ENCODE data around the gene PCED1B.

The PCED1B gene

GRCh38 chr12:47225356-47225755, 145.9 kb downstream of the PCED1B start:
- no peaks in the 10 kb centered on the region for H3K27me3 ChIP-seq (ENCODE audit: insufficient read depth, low read length, poor library complexity)

DNA sequence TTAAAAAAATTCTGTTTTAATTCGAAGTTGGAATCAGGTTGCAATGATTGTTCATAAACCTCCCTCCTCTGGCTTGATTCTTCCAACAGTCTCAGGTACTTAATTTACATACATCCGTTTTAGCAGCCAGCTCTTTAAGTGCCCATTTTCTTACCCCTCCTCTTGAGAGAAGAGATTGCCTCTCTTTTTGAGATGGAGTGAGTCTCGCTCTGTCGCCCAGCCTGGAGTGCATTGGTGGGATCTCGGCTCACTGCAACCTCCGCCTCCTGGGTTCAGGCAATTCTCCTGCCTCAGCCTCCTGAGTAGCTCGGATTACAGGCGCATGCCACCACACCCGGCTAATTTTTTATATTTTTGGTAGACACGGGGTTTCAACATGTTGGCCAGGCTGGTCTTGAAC, 146.8 kb downstream of the PCED1B start:
- H3K18ac ChIP-seq (ENCODE audit: low read length) = peak overlapping the region; percentile 96
- no peaks in the 10 kb centered on the region for H3K79me2 ChIP-seq (ENCODE audit: control insufficient read depth, insufficient read depth, low read length)
- H3K4me2 ChIP-seq (ENCODE audit: low read length) = no peak overlapping the region
- peaks cover 5% of the 10 kb centered on the region for H3K4me1 ChIP-seq (ENCODE audit: control insufficient read depth, low read depth, low read length)
- no peak overlapping the region for H2BK15ac ChIP-seq (replicated peaks; ENCODE audit: low read depth)
- H4K8ac ChIP-seq (ENCODE audit: low read depth, low read length) = no peak overlapping the region
- H3K27ac ChIP-seq (ENCODE audit: low read depth, low read length) = no peak overlapping the region
- no peak overlapping the region for H3K23ac ChIP-seq (ENCODE audit: low read length)
- WGBS (ENCODE audit: extremely low coverage, insufficient coverage, low lambda C conversion rate) = no CpG with 5 or more reads among the region's 10 CpGs
- peak; percentile 44 for DNase-seq
- no peak overlapping the region for H3K4me3 ChIP-seq (ENCODE audit: low read length)
- peak overlapping the region; percentile 55 for H3K4ac ChIP-seq (ENCODE audit: low read depth, low read length)
- peak overlapping the region; percentile 90 for H2BK120ac ChIP-seq (ENCODE audit: low read depth, low read length)
- peak overlapping the region; percentile 25 for H3K56ac ChIP-seq (ENCODE audit: low read length)
- H2BK5ac ChIP-seq (ENCODE audit: low read length) = no peak overlapping the region
- no peaks in the 10 kb centered on the region for H3K27me3 ChIP-seq (ENCODE audit: insufficient read depth, low read length, poor library complexity)
- no peak overlapping the region for H3K9ac ChIP-seq (ENCODE audit: low read length)
- no peak overlapping the region for H2AK5ac ChIP-seq (ENCODE audit: low read length)
- no peaks in the 10 kb centered on the region for H3K79me1 ChIP-seq (ENCODE audit: low read length)
- H4K5ac ChIP-seq (ENCODE audit: low read length) = no peak overlapping the region
- H3K36me3 ChIP-seq (ENCODE audit: control insufficient read depth, insufficient read depth, low read length) = no peaks in the 10 kb centered on the region

More at GRCh38 chr12:47225356-47225755, 145.9 kb downstream of the PCED1B start:
- H3K23ac ChIP-seq (ENCODE audit: low read length) = no peak overlapping the region
- no peak overlapping the region for H2BK120ac ChIP-seq (ENCODE audit: low read depth, low read length)
- no CpG with 5 or more reads among the region's 2 CpGs for WGBS (ENCODE audit: extremely low coverage, insufficient coverage, low lambda C conversion rate)
- no peak overlapping the region for H2AK5ac ChIP-seq (ENCODE audit: low read length)
- H4K5ac ChIP-seq (ENCODE audit: low read length) = no peak overlapping the region
- no peaks in the 10 kb centered on the region for H3K79me1 ChIP-seq (ENCODE audit: low read length)
- H3K27ac ChIP-seq (ENCODE audit: low read depth, low read length) = no peak overlapping the region
- H3K56ac ChIP-seq (ENCODE audit: low read length) = no peak overlapping the region
- no peak overlapping the region for H3K4me2 ChIP-seq (ENCODE audit: low read length)
- H3K4me1 ChIP-seq (ENCODE audit: control insufficient read depth, low read depth, low read length) = peaks cover 5% of the 10 kb centered on the region
- H3K9ac ChIP-seq (ENCODE audit: low read length) = no peak overlapping the region
- H3K4ac ChIP-seq (ENCODE audit: low read depth, low read length) = no peak overlapping the region
- H2BK15ac ChIP-seq (replicated peaks; ENCODE audit: low read depth) = peak overlapping the region; percentile 85
- H3K18ac ChIP-seq (ENCODE audit: low read length) = peak overlapping the region; percentile 90
- H4K8ac ChIP-seq (ENCODE audit: low read depth, low read length) = no peak overlapping the region
- no peak overlapping the region for H3K4me3 ChIP-seq (ENCODE audit: low read length)
- no peak overlapping the region for H2BK5ac ChIP-seq (ENCODE audit: low read length)
- no peak for DNase-seq
- H3K79me2 ChIP-seq (ENCODE audit: control insufficient read depth, insufficient read depth, low read length) = no peaks in the 10 kb centered on the region
- no peaks in the 10 kb centered on the region for H3K36me3 ChIP-seq (ENCODE audit: control insufficient read depth, insufficient read depth, low read length)

DNA sequence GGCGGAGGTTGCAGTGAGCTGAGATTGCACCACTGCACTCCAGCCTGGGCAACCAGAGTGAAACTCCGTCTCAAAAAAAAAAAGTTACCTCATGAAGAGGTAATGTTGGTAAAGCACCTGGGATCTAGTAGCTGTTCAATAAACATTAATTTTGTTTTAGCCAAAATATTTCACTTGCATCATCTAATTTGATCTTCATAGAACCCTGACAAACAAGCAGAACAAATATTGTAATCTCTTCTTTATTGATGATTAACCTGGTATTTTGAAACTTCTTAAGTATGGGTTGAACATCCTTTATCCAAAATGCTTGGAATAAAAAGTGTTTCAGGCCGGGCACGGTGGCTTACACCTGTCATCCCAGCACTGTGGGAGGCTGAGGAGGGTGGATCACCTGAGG, 149.4 kb downstream of the PCED1B start:
- no peak overlapping the region for H2BK120ac ChIP-seq (ENCODE audit: low read depth, low read length)
- H3K27me3 ChIP-seq (ENCODE audit: insufficient read depth, low read length, poor library complexity) = no peaks in the 10 kb centered on the region
- no peak overlapping the region for H4K8ac ChIP-seq (ENCODE audit: low read depth, low read length)
- H3K4me2 ChIP-seq (ENCODE audit: low read length) = no peak overlapping the region
- no peak overlapping the region for H3K56ac ChIP-seq (ENCODE audit: low read length)
- no peak overlapping the region for H2BK5ac ChIP-seq (ENCODE audit: low read length)
- no peak overlapping the region for H3K4ac ChIP-seq (ENCODE audit: low read depth, low read length)
- H2BK15ac ChIP-seq (replicated peaks; ENCODE audit: low read depth) = no peak overlapping the region
- H3K36me3 ChIP-seq (ENCODE audit: control insufficient read depth, insufficient read depth, low read length) = no peaks in the 10 kb centered on the region
- H3K79me2 ChIP-seq (ENCODE audit: control insufficient read depth, insufficient read depth, low read length) = no peaks in the 10 kb centered on the region
- no peak overlapping the region for H2AK5ac ChIP-seq (ENCODE audit: low read length)
- no peak overlapping the region for H3K9ac ChIP-seq (ENCODE audit: low read length)
- no peak overlapping the region for H3K23ac ChIP-seq (ENCODE audit: low read length)
- H3K79me1 ChIP-seq (ENCODE audit: low read length) = no peaks in the 10 kb centered on the region
- H4K5ac ChIP-seq (ENCODE audit: low read length) = no peak overlapping the region
- H3K4me1 ChIP-seq (ENCODE audit: control insufficient read depth, low read depth, low read length) = peaks cover 4% of the 10 kb centered on the region
- DNase-seq = no peak
- H3K4me3 ChIP-seq (ENCODE audit: low read length) = no peak overlapping the region
- no peak overlapping the region for H3K27ac ChIP-seq (ENCODE audit: low read depth, low read length)
- no peak overlapping the region for H3K18ac ChIP-seq (ENCODE audit: low read length)
- WGBS (ENCODE audit: extremely low coverage, insufficient coverage, low lambda C conversion rate) = no CpG with 5 or more reads among the region's 4 CpGs

DNA sequence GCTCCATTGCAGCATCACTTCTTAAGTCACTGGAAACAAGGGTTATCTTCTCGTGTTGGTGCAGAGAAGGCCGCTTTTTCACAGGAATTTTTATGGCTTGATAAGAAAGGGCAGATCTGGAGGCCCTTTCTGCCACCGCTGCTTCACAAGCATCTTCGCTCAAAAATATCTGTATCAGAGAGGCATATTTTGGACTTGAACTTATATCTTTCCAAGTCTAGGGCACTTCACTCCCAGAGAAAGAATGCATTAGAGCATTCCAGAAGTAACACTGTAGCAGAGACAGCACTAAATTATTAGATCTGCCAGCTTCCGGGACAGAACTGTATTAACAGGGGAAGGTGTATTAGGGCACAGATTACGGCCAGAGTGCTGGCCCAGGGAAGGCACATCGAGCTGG, 152.0 kb downstream of the PCED1B start:
- Histone ChIP-seq H4K8ac (ENCODE audit: low read depth, low read length) (no peak overlapping the region), H2BK120ac (ENCODE audit: low read depth, low read length) (no peak overlapping the region), H3K4me1 (ENCODE audit: control insufficient read depth, low read depth, low read length) (peaks cover 8% of the 10 kb centered on the region), H3K56ac (ENCODE audit: low read length) (peak overlapping the region; percentile 29), H3K4ac (ENCODE audit: low read depth, low read length) (no peak overlapping the region), H3K27me3 (ENCODE audit: insufficient read depth, low read length, poor library complexity) (no peaks in the 10 kb centered on the region), H3K27ac (ENCODE audit: low read depth, low read length) (no peak overlapping the region), H4K5ac (ENCODE audit: low read length) (no peak overlapping the region), H3K23ac (ENCODE audit: low read length) (no peak overlapping the region), H3K4me3 (ENCODE audit: low read length) (no peak overlapping the region), H2BK15ac (replicated peaks; ENCODE audit: low read depth) (no peak overlapping the region), H3K4me2 (ENCODE audit: low read length) (no peak overlapping the region), H3K9ac (ENCODE audit: low read length) (peak overlapping the region; percentile 41), H2AK5ac (ENCODE audit: low read length) (peak overlapping the region; percentile 56), H3K36me3 (ENCODE audit: control insufficient read depth, insufficient read depth, low read length) (no peaks in the 10 kb centered on the region), H3K79me1 (ENCODE audit: low read length) (no peaks in the 10 kb centered on the region), H3K79me2 (ENCODE audit: control insufficient read depth, insufficient read depth, low read length) (no peaks in the 10 kb centered on the region), H3K18ac (ENCODE audit: low read length) (peak overlapping the region; percentile 52), H2BK5ac (ENCODE audit: low read length) (peak overlapping the region; percentile 74)
- peak; percentile 86 for DNase-seq
- no CpG with 5 or more reads among the region's 7 CpGs for WGBS (ENCODE audit: extremely low coverage, insufficient coverage, low lambda C conversion rate)

DNA sequence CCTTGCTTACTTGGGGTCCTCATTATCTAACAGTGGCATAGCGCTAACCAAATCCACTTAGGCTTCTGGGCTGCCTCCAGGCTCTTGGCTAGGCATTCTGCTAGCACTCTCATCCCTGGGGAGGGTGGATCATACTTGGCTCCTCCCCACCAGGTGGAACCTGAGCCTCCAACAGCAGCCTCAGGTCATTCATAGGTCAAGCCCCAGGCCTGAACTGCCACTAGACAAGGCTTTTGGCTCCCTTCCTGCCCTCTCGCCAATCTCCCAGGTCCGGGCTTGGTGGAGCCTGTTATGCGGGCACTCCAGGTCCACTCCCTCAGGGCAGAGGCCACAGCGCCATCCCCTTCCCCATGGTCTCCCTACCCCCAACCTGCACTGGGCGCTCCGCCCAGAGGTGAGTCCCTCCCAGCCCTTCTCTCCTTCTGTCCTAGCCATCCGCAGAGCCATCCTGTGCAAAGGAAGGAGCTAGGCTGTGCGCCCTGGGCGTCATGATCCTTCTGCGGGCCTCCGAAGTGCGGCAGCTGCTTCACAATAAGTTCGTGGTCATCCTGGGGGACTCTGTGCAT, 155.2 kb downstream of the PCED1B start:
- Histone ChIP-seq H3K27ac (ENCODE audit: low read depth, low read length) (no peak overlapping the region), H3K23ac (ENCODE audit: low read length) (no peak overlapping the region), H4K5ac (ENCODE audit: low read length) (no peak overlapping the region), H3K18ac (ENCODE audit: low read length) (no peak overlapping the region), H3K27me3 (ENCODE audit: insufficient read depth, low read length, poor library complexity) (no peaks in the 10 kb centered on the region), H2BK5ac (ENCODE audit: low read length) (peak overlapping the region; percentile 40), H3K36me3 (ENCODE audit: control insufficient read depth, insufficient read depth, low read length) (no peaks in the 10 kb centered on the region), H3K4me1 (ENCODE audit: control insufficient read depth, low read depth, low read length) (peaks cover 15% of the 10 kb centered on the region), H3K56ac (ENCODE audit: low read length) (peak overlapping the region; percentile 12), H2BK15ac (replicated peaks; ENCODE audit: low read depth) (no peak overlapping the region), H4K8ac (ENCODE audit: low read depth, low read length) (no peak overlapping the region), H2BK120ac (ENCODE audit: low read depth, low read length) (no peak overlapping the region), H3K4ac (ENCODE audit: low read depth, low read length) (no peak overlapping the region), H2AK5ac (ENCODE audit: low read length) (peak overlapping the region; percentile 19), H3K9ac (ENCODE audit: low read length) (no peak overlapping the region), H3K4me2 (ENCODE audit: low read length) (no peak overlapping the region), H3K79me1 (ENCODE audit: low read length) (no peaks in the 10 kb centered on the region), H3K79me2 (ENCODE audit: control insufficient read depth, insufficient read depth, low read length) (no peaks in the 10 kb centered on the region), H3K4me3 (ENCODE audit: low read length) (no peak overlapping the region)
- peak; percentile 82 for DNase-seq
- no CpG with 5 or more reads among the region's 14 CpGs for WGBS (ENCODE audit: extremely low coverage, insufficient coverage, low lambda C conversion rate)

Data from mesendoderm (in vitro differentiated cells).